OCI-LY1 (cell line): Measurements from ENCODE around the gene GPM6B.

Source experiments
- EZH2 ChIP-seq: fragments of 200-600 bp; sonication (generic), shearing (Covaris generic); IDR thresholded peaks from 2 replicates; pipeline ENCODE4 v1.8.0; 2017; ENCODE audit warnings: borderline replicate concordance, mixed run types, mild to moderate bottlenecking, antibody characterized with exemption, low read length, moderate library complexity, mixed read lengths
- TF ChIP-seq, protein P1 (sequence below): fragments of 200-600 bp; sonication (generic), shearing (Covaris generic); IDR thresholded peaks from 2 replicates; pipeline ENCODE4 v1.5.1; 2017; ENCODE audit warnings: mild to moderate bottlenecking, antibody characterized with exemption, low read length, moderate library complexity, mixed read lengths

DNA sequence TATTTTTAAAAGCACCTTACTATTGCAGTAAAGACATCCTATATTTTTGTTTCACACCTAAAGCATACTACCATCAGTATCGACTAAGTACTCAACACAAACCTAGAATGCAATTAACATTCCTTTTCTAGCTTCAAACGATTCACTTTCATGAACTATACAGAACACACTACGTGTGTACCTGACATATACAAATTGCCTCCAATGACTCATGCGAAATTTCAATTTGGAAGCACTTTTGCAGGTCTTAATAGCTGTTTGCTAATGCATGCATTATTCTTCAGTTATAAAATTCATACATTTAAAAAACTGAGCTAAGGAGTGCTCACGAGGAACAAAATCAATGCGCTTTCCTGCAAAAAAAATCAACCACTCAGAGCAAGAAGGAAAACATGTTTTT, 19.7 kb upstream of the GPM6B start:
- TF ChIP-seq, protein P1, sequence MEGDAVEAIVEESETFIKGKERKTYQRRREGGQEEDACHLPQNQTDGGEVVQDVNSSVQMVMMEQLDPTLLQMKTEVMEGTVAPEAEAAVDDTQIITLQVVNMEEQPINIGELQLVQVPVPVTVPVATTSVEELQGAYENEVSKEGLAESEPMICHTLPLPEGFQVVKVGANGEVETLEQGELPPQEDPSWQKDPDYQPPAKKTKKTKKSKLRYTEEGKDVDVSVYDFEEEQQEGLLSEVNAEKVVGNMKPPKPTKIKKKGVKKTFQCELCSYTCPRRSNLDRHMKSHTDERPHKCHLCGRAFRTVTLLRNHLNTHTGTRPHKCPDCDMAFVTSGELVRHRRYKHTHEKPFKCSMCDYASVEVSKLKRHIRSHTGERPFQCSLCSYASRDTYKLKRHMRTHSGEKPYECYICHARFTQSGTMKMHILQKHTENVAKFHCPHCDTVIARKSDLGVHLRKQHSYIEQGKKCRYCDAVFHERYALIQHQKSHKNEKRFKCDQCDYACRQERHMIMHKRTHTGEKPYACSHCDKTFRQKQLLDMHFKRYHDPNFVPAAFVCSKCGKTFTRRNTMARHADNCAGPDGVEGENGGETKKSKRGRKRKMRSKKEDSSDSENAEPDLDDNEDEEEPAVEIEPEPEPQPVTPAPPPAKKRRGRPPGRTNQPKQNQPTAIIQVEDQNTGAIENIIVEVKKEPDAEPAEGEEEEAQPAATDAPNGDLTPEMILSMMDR, result no peak
- no peak for TF ChIP-seq EZH2
